ENCODE data around the gene SYT13.
"Not testable (repeated sequence)": the region's sequence is repeated elsewhere in the genome, so short reads cannot be mapped to it uniquely, and the experiment has no call there.

The SYT13 gene

DNA sequence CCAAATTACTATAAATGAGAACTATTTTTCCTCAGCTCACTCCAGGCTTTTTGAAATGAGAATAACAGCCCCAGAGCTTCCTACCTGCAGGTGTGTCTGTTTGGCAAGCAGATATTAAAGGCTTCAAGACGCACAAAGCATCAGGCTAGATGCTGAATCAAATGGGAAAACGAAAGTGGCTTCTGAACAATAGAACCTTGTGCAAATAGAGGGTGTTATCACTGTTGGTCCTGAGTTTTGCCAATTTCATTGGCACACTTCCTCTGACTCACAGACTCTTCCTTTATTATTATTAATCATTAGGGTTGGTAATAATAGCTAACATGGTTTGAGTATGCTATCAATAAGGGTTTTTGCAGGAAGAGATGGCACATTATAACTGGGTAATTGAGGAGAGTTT lies 13.4 kb downstream of the SYT13 start:
- FAIRE-seq = no peak

GRCh38 chr11:45270946-45271716 lies 15.0 kb downstream of the SYT13 start:
- no peak for FAIRE-seq

GRCh38 chr11:45269678-45270077 lies 16.5 kb downstream of the SYT13 start:
- no peak for FAIRE-seq

- no peak for FAIRE-seq
These were observed 18.4 kb downstream of the SYT13 start for GRCh38 chr11:45267652-45268299.

DNA sequence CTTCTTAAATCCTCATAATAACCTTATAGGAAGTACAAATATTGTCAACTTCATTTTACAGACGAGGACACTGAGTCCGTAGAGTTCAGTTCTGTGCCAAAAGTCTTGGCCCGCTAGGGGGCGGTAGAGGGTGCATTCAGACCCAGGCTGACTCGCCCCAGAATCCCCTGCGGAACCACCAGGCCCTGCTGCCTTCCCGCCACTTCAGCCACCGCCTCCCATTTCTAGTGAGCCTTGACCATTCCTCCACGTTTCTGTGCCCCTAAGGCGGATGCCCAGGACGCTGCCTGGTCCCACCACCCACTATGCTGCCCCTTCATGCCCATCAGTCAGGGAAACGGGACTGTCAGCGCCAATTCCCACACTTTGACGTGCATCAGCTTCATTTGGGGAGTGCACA lies 19.1 kb downstream of the SYT13 start:
- FAIRE-seq = no peak

DNA sequence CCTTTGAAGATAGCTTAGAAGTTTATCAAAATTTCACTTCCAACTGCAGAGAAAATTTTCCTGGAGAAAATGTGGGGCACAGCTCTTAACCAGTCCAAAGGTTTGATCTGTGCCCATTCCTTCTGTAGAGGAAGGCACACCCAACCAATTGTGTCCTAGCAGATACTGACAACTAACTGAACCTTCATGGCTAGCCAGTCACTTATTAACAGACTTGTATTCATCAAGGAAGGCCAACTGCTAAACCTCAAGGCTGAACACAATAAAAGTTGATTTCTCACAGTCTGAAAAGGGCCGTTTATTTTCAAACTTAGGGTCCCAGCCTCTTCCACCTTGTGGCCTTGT lies 19.5 kb downstream of the SYT13 start:
- no peak for FAIRE-seq

DNA sequence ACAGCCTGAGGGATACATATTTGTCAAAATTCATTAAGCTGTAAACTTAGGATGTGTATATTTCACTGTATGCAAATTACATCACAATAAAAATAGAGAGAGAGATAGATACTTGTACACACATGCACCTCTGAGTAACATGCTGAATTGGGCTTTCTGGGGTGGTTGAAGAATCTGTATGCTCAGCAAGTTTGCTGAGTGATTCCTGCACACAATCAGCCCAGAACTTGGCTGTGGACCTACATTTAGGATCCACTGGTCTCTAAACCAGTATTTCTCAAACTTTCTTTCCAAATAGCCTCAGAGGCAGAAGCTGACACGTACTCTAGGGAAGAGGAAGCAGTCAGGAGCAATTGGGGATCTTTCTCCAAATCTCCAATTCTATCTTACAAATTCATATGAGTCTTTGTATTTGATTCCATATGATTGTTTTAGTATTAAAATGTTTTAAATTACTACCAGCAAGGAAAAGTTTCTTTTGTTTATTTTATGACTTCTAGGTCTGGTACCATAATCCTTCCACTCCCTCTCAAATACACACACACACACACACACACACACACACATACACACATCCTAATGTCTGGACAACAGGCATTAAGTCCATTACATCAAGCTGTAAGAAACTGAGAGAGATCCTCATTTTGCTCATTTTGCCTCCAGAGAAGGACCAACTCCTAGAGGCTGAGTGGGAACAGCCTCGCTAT lies 20.0 kb downstream of the SYT13 start:
- FAIRE-seq = no peak

- no peak for FAIRE-seq
These were observed 21.2 kb downstream of the SYT13 start for GRCh38 chr11:45264839-45265515.

DNA sequence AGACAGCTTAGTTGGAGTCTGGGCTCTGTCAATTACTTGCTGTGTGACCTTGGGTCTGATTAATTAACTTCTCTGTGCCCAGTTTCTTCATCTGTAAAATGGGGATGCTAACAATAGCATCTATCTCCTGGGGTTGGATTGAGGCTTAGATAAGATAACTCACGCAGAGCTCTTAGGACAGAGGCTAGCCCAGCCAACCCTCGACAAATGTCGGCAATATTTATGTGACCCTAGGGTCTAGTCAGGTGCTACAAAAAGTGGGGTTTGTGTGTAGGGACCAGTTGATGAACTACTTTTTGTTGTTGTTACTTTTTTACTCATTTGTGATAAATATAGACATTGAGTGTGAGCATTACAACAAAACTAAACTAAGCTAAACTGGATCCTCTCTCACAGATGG lies 22.4 kb downstream of the SYT13 start:
- FAIRE-seq = no peak

DNA sequence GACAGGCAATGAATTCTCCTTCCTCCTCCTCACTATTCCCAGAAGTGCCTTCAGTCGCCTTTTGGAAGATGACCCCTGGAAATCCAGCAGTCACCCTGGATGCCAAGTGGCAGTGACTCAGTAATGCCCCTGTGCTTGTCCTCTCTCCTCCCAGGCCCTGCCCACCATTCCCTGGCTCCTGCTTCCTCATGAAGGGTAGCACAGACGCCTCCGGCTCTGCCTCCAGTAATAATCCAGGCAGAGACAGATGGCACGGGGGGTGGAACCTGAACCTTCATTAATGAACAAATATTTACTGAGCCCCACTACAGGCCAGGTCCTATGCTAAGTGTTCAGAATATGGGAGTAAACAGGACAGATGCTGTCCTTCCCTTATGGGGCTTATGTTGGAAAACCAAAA lies 23.2 kb downstream of the SYT13 start:
- FAIRE-seq = no peak

- FAIRE-seq = no peak
These were observed 26.1 kb downstream of the SYT13 start for GRCh38 chr11:45260071-45260470.

DNA sequence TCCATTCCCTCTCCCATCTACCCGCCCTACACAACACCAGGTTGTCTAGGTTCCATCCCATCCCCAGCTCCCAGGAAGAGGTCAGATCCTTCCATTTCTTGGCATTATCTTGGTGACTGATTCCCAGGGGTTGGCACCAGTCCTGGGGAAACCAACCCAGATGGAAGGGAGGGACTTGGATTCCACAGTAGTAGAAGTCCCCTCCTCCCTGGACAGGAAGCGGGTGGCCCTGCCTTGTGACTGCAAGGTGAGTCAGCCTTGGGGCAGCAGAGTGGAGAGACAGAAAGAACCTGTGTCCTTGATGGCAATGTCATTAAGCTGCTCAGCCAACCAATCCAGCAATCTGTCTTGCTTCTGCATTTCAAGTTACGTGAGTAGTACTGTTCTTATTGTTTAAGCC lies 26.5 kb downstream of the SYT13 start:
- FAIRE-seq = no peak

DNA sequence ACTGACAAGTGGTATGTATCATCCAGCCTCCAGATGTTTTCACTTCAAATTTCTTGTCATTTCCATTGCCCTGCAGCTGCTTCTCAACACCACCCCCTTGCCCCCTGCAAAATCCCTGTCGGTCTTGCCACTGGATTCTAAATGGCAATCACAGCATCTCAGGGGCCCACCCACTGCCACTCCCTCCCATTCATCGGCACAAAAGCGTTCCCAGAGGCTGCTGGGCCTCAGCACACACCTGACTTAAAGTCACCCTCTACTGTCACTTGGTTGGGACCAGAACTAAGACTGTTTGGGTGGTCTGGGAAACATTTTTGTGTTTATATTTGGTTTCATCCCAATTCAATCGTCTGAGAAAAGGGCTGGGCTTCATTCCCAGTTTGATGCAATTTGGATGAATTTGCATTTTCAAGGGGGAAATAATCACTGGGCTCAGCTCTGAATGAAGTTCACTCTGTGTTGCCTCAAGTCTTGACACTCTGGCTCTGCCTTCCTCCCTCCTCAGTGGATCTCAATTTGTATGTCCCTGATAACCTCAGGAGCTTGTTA lies 27.1 kb downstream of the SYT13 start:
- FAIRE-seq = no peak

DNA sequence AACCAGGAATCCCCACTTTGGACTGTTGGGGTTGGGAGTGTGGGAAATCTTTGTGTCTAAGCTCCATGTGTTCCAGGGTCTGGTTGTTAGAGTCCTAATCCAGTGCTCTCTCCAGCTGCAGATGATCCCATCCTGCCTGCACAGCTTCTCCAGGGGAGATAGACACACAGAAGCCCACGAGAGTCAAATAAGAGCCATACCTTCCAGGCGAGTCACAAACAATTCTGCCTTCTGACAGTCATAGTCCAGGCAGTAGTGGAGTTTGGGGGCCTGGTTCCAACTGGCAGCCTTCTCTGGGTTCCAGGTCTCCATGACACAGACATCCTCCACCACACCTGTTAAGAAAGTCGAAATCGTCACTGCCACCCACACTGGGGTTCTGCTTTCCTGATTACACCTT lies 32.1 kb downstream of the SYT13 start:
- no peak for FAIRE-seq

GRCh38 chr11:45253640-45254039 lies 32.5 kb downstream of the SYT13 start:
- no peak for FAIRE-seq

GRCh38 chr11:45252877-45253276 lies 33.3 kb downstream of the SYT13 start:
- no peak for FAIRE-seq

- no peak for FAIRE-seq
These were observed 33.8 kb downstream of the SYT13 start for GRCh38 chr11:45252134-45252856.

- FAIRE-seq = no peak
These were observed 36.0 kb downstream of the SYT13 start for GRCh38 chr11:45250035-45250718.

- FAIRE-seq = not testable (repeated sequence)
These were observed 36.8 kb downstream of the SYT13 start for GRCh38 chr11:45249372-45249771.

DNA sequence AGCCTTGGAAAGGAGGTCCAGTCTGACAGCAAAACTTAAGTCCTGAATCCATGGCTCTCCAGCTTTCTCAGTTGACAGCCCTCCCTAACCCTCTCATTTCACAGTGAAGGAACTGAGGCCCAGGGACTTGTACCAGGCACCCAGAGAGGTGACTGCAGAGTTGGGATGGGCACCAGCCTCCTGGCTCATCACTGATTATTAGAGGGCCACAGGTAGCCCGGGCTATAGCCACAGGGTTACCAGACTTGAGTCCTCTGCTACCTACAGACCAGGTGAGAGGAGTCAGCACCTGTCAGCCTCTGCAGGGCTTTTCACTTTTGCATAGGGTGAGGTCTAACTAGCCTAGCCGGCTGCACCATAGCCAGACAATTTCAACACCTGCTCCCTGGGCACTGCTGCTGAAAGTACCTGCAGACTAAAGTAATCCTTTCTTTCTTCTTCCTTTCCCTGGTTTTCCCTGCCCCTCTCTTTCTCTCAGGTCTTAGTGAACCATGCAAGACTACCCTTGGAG lies 37.6 kb downstream of the SYT13 start:
- FAIRE-seq = no peak

DNA sequence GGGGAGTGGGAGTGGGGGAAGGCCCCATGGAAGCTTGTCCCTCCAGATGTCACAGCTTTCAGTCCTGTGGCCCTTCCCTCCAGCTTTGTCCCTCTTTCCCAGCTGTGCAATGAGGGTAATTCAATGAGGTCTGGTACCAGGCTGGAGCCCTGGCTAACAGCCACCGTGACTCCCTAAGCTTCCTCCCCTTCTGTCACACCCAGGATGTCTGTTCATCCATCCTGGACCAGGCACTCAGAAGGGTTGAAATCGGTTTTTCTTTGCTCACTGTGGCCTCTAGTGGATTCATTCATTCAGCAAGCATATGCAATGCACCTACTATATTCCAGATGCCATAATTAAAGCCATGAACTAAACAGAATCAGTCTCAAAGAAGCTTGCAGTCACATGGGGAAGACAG lies 38.7 kb downstream of the SYT13 start:
- no peak for FAIRE-seq

DNA sequence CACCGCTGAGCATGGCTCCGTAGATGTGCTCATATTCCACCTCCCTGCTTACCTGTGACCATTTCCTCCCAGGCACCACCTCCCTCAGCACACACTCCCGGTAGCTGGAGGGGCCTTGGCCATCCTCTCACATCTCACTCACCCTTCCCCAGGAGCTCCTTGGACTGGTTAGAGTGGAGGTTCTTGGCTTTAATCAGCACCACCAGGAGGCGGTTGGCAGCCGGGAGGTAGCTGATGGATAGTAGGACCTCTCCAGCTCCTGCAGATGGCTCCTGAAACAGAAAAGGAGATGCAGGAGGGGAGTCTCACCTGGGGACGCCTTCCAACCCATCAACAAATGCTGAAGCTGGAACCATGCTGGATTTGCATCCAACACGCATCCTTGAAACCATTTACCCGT lies 39.9 kb downstream of the SYT13 start:
- no peak for FAIRE-seq

Data from TTC549 (cell line).